Activated CD8-positive, alpha-beta T cell treated with anti-CD3 and anti-CD28 coated beads for 36 hours (primary cell): ENCODE measurements around the gene UNKL. TPM values are rescaled to one million over a fixed set of nuclear protein-coding genes. Genes with fewer than 3 reads are reported as not detected.

Source experiments
- ATAC-seq: fragments of 200-7000 bp; cut with Tn5 transposase; one replicate; pipeline ENCODE4 v1.10.0; 2021; ENCODE audit warnings: mild to moderate bottlenecking, moderate library complexity
- CTCF ChIA-PET: fragments of 350-600 bp; sonication (Branson Sonifier 250); formaldehyde crosslinking; loops from one replicate; lab custom pipeline; 2021; ENCODE audit warnings: antibody characterized with exemption; lab: Charles Lee
- POLR2A ChIA-PET: fragments of 350-600 bp; sonication (Branson Sonifier 250); formaldehyde crosslinking; loops from one replicate; lab custom pipeline; 2021; ENCODE audit warnings: antibody characterized with exemption; lab: Charles Lee
- DNase-seq: peaks from one replicate; pipeline ENCODE4 v3.0.0-alpha.2; 2020
- H3K27ac Mint-ChIP-seq: one replicate; pipeline ENCODE4 v1.8.0; 2021; ENCODE audit warnings: mild to moderate bottlenecking, mixed read lengths
- H3K27me3 Mint-ChIP-seq: one replicate; pipeline ENCODE4 v1.8.0; 2021; ENCODE audit warnings: mixed read lengths
- H3K36me3 Mint-ChIP-seq: one replicate; pipeline ENCODE4 v1.8.0; 2021; ENCODE audit warnings: low read depth, mixed read lengths
- H3K4me1 Mint-ChIP-seq: one replicate; pipeline ENCODE4 v1.8.0; 2021; ENCODE audit warnings: low read depth, mixed read lengths
- H3K4me3 Mint-ChIP-seq: one replicate; pipeline ENCODE4 v1.8.0; 2021; ENCODE audit warnings: mild to moderate bottlenecking, moderate library complexity, mixed read lengths
- H3K9me3 Mint-ChIP-seq: one replicate; pipeline ENCODE4 v1.8.0; 2021; ENCODE audit warnings: mixed read lengths
- CTCF ChIP-seq: fragments of 200-600 bp; IDR thresholded peaks from one replicate; pipeline ENCODE4 v1.8.0; 2022; ENCODE audit warnings: antibody characterized with exemption, mild to moderate bottlenecking
- intact Hi-C: fragments of 100-400 bp; cut with micrococcal nuclease; formaldehyde crosslinking; loops from one replicate; pipeline ENCODE4 v1.10.0; 2022
- total RNA-seq, 2 experiments: library from RNA; stranded (reverse); gene quantifications; one replicate each; pipeline ENCODE4 v1.2.3, GENCODE V29; 2021

The UNKL gene
- total RNA-seq, 2 experiments from 2014 or later, result 32.4 to 38.1 TPM

- no peak for DNase-seq
- no peak overlapping the region for H3K4me3 Mint-ChIP-seq
- peaks cover 6% of the 10 kb centered on the region for H3K4me1 Mint-ChIP-seq
- intact Hi-C loops, result no loop called here
- ChIA-PET POLR2A (interaction anchor here (0.5 to 0.8 kb wide), 2 partner anchors 25 to 47 kb away, joined by 3 read pairs; no protein-coding TSS in a partner anchor), CTCF (no interaction called here)
- peaks cover 2% of the 10 kb centered on the region for H3K36me3 Mint-ChIP-seq
- TF ChIP-seq CTCF, result no peak
- H3K27ac Mint-ChIP-seq, result no peak overlapping the region
- no peak for ATAC-seq
- H3K9me3 Mint-ChIP-seq, result no peaks in the 10 kb centered on the region
- no peaks in the 10 kb centered on the region for H3K27me3 Mint-ChIP-seq
Observed at GRCh38 chr16:1458977-1459341, 44.5 kb upstream of the UNKL start.

GRCh38 chr16:1458336-1458976 lies 44.0 kb upstream of the UNKL start:
- Mint-ChIP-seq H3K36me3 (peaks cover 2% of the 10 kb centered on the region), H3K4me1 (peaks cover 6% of the 10 kb centered on the region), H3K27me3 (no peaks in the 10 kb centered on the region), H3K9me3 (no peaks in the 10 kb centered on the region), H3K4me3 (no peak overlapping the region), H3K27ac (no peak overlapping the region)
- ATAC-seq (peak; percentile 42), DNase-seq (peak; percentile 47)
- ChIA-PET POLR2A (interaction anchor here (0.5 to 0.8 kb wide), 2 partner anchors 25 to 46 kb away, joined by 3 read pairs; no protein-coding TSS in a partner anchor), CTCF (no interaction called here)
- intact Hi-C loops, result no loop called here
- TF ChIP-seq CTCF, result no peak

DNA sequence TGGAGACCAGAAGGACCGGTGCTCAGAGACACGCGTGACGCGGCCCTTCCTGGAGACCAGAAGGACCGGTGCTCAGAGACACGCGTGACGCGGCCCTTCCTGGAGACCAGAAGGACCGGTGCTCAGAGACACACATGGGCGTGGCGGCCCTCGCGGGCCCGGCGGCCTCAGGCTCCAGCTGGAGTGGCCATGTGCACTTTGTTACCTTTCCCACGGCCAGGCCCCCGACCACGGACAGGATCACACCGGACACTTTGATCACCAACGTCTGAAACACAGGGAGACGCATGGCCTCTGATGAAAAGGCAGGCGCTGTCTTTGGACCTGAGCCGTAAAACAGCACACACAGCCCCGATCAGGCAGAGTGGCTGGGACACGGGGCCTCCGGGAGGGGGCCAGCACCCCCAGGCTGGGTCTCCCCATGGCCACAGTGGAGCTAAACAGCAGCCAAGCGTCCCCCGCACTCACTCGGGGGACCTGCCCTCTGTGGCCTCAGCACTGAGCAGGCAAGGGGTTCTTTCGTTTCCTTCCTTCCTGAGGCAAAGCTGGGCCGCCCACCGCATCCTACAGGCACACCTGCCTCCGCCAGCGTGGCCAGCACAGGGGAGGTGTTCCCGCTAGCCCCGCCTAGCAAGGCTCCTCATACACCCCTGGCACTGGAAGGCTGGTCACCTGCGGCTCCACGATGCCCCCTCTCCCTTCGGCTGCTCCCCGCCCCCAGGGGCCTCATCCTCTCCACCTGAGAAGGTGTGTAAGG lies 43.2 kb upstream of the UNKL start:
- H3K4me1 Mint-ChIP-seq, result peaks cover 6% of the 10 kb centered on the region
- H3K27ac Mint-ChIP-seq, result no peak overlapping the region
- TF ChIP-seq CTCF, result no peak
- DNase-seq (no peak), ATAC-seq (no peak)
- intact Hi-C loops, result no loop called here
- H3K27me3 Mint-ChIP-seq, result no peaks in the 10 kb centered on the region
- H3K4me3 Mint-ChIP-seq, result no peak overlapping the region
- ChIA-PET CTCF (no interaction called here), POLR2A (interaction anchor here (0.8 kb wide), 1 partner anchor 24 kb away, joined by 3 read pairs; no protein-coding TSS in a partner anchor)
- peaks cover 2% of the 10 kb centered on the region for H3K36me3 Mint-ChIP-seq
- no peaks in the 10 kb centered on the region for H3K9me3 Mint-ChIP-seq

DNA sequence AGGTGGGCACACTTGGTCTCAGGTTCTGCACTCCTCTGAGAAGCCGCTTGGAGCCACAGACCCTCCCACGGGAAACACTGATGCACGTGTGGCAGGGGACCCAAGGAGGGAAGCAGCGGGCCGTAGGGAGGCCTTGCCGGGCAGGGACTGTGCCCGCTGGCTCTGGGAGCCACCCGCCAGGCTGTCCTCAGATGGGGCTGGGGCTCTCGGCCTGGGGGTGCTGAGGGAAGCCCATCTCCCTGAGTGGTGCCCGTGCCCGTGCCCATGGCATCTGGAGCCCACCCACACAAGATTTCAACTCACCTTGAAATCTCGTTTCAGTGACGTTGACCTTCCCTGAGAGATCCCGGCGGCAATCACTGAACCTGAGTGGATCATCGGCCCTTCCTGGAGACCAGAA lies 42.4 kb upstream of the UNKL start:
- intact Hi-C loops, result no loop called here
- no peak for DNase-seq
- Mint-ChIP-seq H3K27me3 (no peaks in the 10 kb centered on the region), H3K9me3 (no peaks in the 10 kb centered on the region), H3K4me3 (no peak overlapping the region), H3K36me3 (peaks cover 2% of the 10 kb centered on the region), H3K4me1 (peaks cover 6% of the 10 kb centered on the region), H3K27ac (no peak overlapping the region)
- TF ChIP-seq CTCF, result no peak
- CTCF ChIA-PET, result no interaction called here
- POLR2A ChIA-PET, result no interaction called here
- ATAC-seq, result no peak
